Transverse colon (tissue), 4 donors: ENCODE measurements around the gene PAPOLG. TPM values are rescaled to one million over a fixed set of nuclear protein-coding genes. Genes with fewer than 3 reads are reported as not detected.

ENCODE experiments used
- DNase-seq: peaks from one replicate; pipeline ENCODE4 v3.0.0-alpha.2; 2019
- H3K27ac ChIP-seq, 4 donors: fragments of 200-600 bp; sonication (generic); 2 replicates each; pipeline ENCODE4 v1.5.1; 2016 to 2018; ENCODE audit warnings: inconsistent platforms in 4 of 4
- H3K27me3 ChIP-seq: fragments of 200-600 bp; sonication (generic); 2 replicates; pipeline ENCODE4 v1.5.1; 2017; ENCODE audit warnings: inconsistent platforms
- H3K36me3 ChIP-seq, 4 donors: fragments of 200-600 bp; sonication (generic); 2 replicates each; pipeline ENCODE4 v1.5.1; 2017 to 2019; ENCODE audit warnings: inconsistent platforms in 4 of 4
- H3K4me1 ChIP-seq, 4 donors: fragments of 200-600 bp; sonication (generic); 2 replicates each; pipeline ENCODE4 v1.5.1; 2017 to 2020; ENCODE audit warnings: inconsistent platforms in 4 of 4
- H3K4me3 ChIP-seq, 4 donors: fragments of 200-600 bp; sonication (generic); 1 replicate in 1 of 4; 2 replicates in 3 of 4; pipeline versions ENCODE4 v1.5.1 to v1.6.1; 2017 to 2019; ENCODE audit warnings: inconsistent platforms in 4 of 4
- H3K9me3 ChIP-seq, 2 donors: fragments of 200-600 bp; sonication (generic); 2 replicates each; pipeline ENCODE4 v1.5.1; 2017 to 2019; ENCODE audit warnings: inconsistent platforms in 2 of 2
- CTCF ChIP-seq, 5 experiments: fragments of 200-600 bp in 3 of 5; fragments of 450-650 bp in 2 of 5; sonication (generic) in 3 of 5; IDR thresholded peaks; 1 replicate in 2 of 5; 2 replicates in 3 of 5; pipeline ENCODE4 v1.5.1; 2016 to 2017; ENCODE audit warnings: antibody characterized with exemption in 5 of 5, inconsistent platforms in 3 of 5, mild to moderate bottlenecking in 2 of 5, moderate library complexity in 1 of 5
- EP300 ChIP-seq: sonication (generic); formaldehyde crosslinking; IDR thresholded peaks from one replicate; pipeline ENCODE4 v1.6.1; 2017; ENCODE audit warnings: antibody characterized with exemption, low read depth
- POLR2A ChIP-seq: fragments of 450-650 bp; IDR thresholded peaks from one replicate; pipeline ENCODE4 v1.6.1; 2016; ENCODE audit warnings: antibody characterized with exemption, mild to moderate bottlenecking, moderate library complexity
- POLR2AphosphoS5 ChIP-seq, 3 donors: sonication (generic); formaldehyde crosslinking; IDR thresholded peaks; one replicate each; pipeline ENCODE4 v1.6.1; 2016; ENCODE audit warnings: antibody characterized with exemption in 3 of 3
- WGBS, 2 donors: methylation state at CpG; one replicate each; pipeline ENCODE4 v1.1.5; 2018; ENCODE audit warnings: low coverage in 1 of 2; 5-methylcytosine and 5-hydroxymethylcytosine counted together
- in situ Hi-C, 4 donors: fragments of 200-750 bp; cut with MboI; loops; one replicate each; pipeline versions ENCODE4 v1.15.0 to v1.15.1; 2017; ENCODE audit warnings: low sequenced_read_pairs in 3 of 4, low pct_ligation_motif_present in 1 of 4, low pct_unique_long_range_greater_than_20kb in 1 of 4
- intact Hi-C: fragments of 100-400 bp; cut with DNase I; formaldehyde crosslinking; loops from one replicate; pipeline ENCODE4 v1.15.1; 2023; ENCODE audit warnings: low total_unique reads
- total RNA-seq, 4 donors: library from RNA; depleted of rRNA; stranded (reverse); fragments of >200 nt; gene quantifications; one replicate each; pipeline ENCODE4 v1.1.0, GENCODE V29; 2016

The PAPOLG gene
- total RNA-seq, 4 donors from 2014 or later, result 6.0 to 16.5 (median 12.2) TPM

DNA sequence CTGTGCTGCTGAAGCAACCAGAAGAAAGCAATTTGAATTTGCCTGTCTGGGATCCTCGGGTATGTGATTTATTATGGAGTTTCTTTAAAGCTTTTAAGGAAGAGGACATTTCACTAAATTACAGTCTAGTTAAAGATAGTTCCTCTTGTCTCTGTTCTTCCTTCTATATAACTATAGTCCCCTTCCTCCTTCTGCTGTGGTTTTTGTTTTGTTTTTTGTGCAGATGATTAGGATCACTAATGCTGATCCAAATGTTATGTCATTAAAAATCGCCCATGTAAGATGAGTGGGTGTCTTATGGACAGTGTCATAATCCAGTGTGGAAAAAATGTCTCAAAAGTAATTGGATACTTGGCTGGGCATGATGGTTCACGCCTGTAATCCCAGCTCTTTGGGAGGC lies 24.7 kb downstream of the PAPOLG start:
- in situ Hi-C loops, result no loop called here
- H3K36me3 ChIP-seq, result peaks cover 0 to 79% (median 37%) of the 10 kb centered on the region in 4 donors

GRCh38 chr2:60793169-60793568 lies 37.1 kb downstream of the PAPOLG start:
- no peaks in the 10 kb centered on the region for H3K9me3 ChIP-seq
- 95 to 100% methylated on average over 2 of the region's 2 CpGs for WGBS, 2 donors
- DNase-seq, result no peak
- in situ Hi-C loops (loop anchor here in 2 of 4 donors (10.0 kb wide), 1 partner anchor 202 kb away; no protein-coding TSS in a partner anchor), intact Hi-C loops (no loop called here)
- no peaks in the 10 kb centered on the region for H3K27me3 ChIP-seq
- no peak overlapping the region for H3K4me3 ChIP-seq
- no peaks in the 10 kb centered on the region for H3K4me1 ChIP-seq
- peaks cover 0 to 63% (median 18%) of the 10 kb centered on the region in 4 donors for H3K36me3 ChIP-seq
- no peak for TF ChIP-seq EP300
- TF ChIP-seq POLR2AphosphoS5 (IDR thresholded peaks at IDR 0.05), result no peak
- TF ChIP-seq CTCF (IDR thresholded peaks at IDR 0.05), result no peak
- no peak for TF ChIP-seq POLR2A
- H3K27ac ChIP-seq, result no peak overlapping the region

More for the DNA sequence above, 24.7 kb downstream of the PAPOLG start:
- no peaks in the 10 kb centered on the region for H3K27me3 ChIP-seq
- no peaks in the 10 kb centered on the region for H3K9me3 ChIP-seq
- intact Hi-C loops, result no loop called here
- TF ChIP-seq CTCF (IDR thresholded peaks at IDR 0.05) (no peak), POLR2AphosphoS5 (IDR thresholded peaks at IDR 0.05) (no peak), EP300 (no peak), POLR2A (no peak)
- H3K4me3 ChIP-seq, result no peak overlapping the region
- peaks cover 0 to 6% (median 0%) of the 10 kb centered on the region in 4 donors for H3K4me1 ChIP-seq
- 66 to 82% methylated on average over 3 of the region's 3 CpGs for WGBS, 2 donors
- peak overlapping the region in 1 of 4 donors; percentile 26 for H3K27ac ChIP-seq
- DNase-seq, result no peak

DNA sequence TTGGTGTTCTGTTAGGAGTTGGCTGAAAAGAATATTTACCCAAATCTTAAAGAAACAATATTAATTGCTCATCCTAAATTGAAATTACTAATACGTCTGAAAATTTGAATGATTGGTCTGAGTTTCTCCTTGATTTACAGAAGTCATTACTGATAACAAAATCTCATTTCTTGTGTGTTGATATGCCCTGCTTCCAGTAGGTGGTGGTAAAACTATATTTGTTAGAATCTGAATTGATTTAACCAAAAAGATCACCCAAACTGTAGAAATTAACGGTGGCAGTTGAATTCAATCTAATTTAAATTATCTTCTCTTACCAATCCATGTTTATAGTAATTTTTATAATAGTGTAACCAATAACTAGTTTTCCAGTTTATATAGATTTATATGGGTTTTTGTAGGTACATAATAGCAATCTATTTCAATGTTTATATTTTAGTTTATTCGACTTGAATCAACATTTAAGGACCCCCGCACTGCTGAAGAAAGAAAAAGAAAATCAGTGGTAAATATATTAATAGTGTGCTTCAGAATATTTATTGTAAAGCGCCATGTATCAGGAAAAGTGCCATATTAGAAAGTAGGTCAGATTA lies 38.3 kb downstream of the PAPOLG start:
- 68 to 69% methylated on average over 5 of the region's 5 CpGs for WGBS, 2 donors
- peaks cover 0 to 60% (median 16%) of the 10 kb centered on the region in 4 donors for H3K36me3 ChIP-seq
- intact Hi-C loops, result no loop called here

More for the DNA sequence above, 38.3 kb downstream of the PAPOLG start:
- no peak overlapping the region for H3K27ac ChIP-seq
- DNase-seq, result no peak
- in situ Hi-C loops, result loop anchor here in 2 of 4 donors (10.0 kb wide), 1 partner anchor 200 kb away; no protein-coding TSS in a partner anchor
- TF ChIP-seq CTCF (IDR thresholded peaks at IDR 0.05) (peak; percentile 21 to 52 (median 43)), POLR2A (no peak)
- no peaks in the 10 kb centered on the region for H3K9me3 ChIP-seq
- no peaks in the 10 kb centered on the region for H3K27me3 ChIP-seq
- H3K4me3 ChIP-seq, result no peak overlapping the region
- H3K4me1 ChIP-seq, result no peaks in the 10 kb centered on the region
